Measurements from ENCODE around the gene PNMA8B.

Gene PNMA8B

GRCh38 chr19:46471811-46472543 is 23.7 kb downstream of the PNMA8B start:
- no peak for TF ChIP-seq CTCF (IDR thresholded peaks at IDR 0.05; ENCODE audit: low read depth, low read length)
- H3K4me3 ChIP-seq (ENCODE audit: low read depth, low read length) = peak overlapping the region; percentile 46

GRCh38 chr19:46471116-46471733 is 24.4 kb downstream of the PNMA8B start, which contains the start of gene PNMA8A:
PNMA8A (minus strand) TSS chr19:46471563; CDS start chr19:46471035, 528 bp downstream.
- H3K4me3 ChIP-seq (ENCODE audit: low read depth, low read length) = peak within 1 kb of the TSS; percentile 46
- no peak for TF ChIP-seq CTCF (IDR thresholded peaks at IDR 0.05; ENCODE audit: low read depth, low read length)

GRCh38 chr19:46470376-46470775 is 25.3 kb downstream of the PNMA8B start:
- TF ChIP-seq CTCF (IDR thresholded peaks at IDR 0.05; ENCODE audit: low read depth, low read length) = no peak
- no peak overlapping the region for H3K4me3 ChIP-seq (ENCODE audit: low read depth, low read length)

GRCh38 chr19:46469541-46470185 is 26.0 kb downstream of the PNMA8B start:
- H3K4me3 ChIP-seq (ENCODE audit: low read depth, low read length) = no peak overlapping the region
- no peak for TF ChIP-seq CTCF (IDR thresholded peaks at IDR 0.05; ENCODE audit: low read depth, low read length)

GRCh38 chr19:46466536-46467196 is 29.0 kb downstream of the PNMA8B start:
- no peak overlapping the region for H3K4me3 ChIP-seq (ENCODE audit: low read depth, low read length)
- TF ChIP-seq CTCF (IDR thresholded peaks at IDR 0.05; ENCODE audit: low read depth, low read length) = no peak

- no peak for TF ChIP-seq CTCF (IDR thresholded peaks at IDR 0.05; ENCODE audit: low read depth, low read length)
- H3K4me3 ChIP-seq (ENCODE audit: low read depth, low read length) = no peak overlapping the region
Observed at GRCh38 chr19:46463516-46463915, 32.2 kb downstream of the PNMA8B start.
